Measurements from ENCODE around the gene ATP6V0E1. TPM values are rescaled to one million over a fixed set of nuclear protein-coding genes. Genes with fewer than 3 reads are reported as not detected.

The ATP6V0E1 gene
- total RNA-seq, 4 donors from 2014 or later = 46.2 to 175 (median 110) TPM

DNA sequence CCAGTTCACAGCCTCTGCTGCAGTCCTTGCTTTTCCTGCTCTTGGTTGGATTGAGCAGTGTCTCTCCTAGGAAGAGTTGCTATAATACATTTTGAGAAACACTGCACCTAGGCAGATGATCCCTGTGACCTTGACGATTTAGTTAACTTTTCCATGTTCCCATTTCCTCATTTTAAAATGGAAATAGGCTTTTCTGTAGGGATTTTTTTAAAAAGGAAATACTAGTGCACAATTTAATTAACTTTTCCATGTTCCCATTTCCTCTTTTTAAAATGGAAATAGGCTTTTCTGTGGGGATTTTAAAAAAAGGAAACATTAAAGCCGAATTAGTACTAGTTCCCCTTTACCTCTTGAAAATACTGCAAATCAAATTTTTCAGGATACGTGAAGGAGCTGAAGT, 4.7 kb downstream of the ATP6V0E1 start:
- H3K9me3 ChIP-seq = no peaks in the 10 kb centered on the region
- no peak for DNase-seq
- H3K4me3 ChIP-seq = no peak overlapping the region
- no peak for TF ChIP-seq POLR2A (IDR thresholded peaks at IDR 0.05)
- TF ChIP-seq, protein P1, sequence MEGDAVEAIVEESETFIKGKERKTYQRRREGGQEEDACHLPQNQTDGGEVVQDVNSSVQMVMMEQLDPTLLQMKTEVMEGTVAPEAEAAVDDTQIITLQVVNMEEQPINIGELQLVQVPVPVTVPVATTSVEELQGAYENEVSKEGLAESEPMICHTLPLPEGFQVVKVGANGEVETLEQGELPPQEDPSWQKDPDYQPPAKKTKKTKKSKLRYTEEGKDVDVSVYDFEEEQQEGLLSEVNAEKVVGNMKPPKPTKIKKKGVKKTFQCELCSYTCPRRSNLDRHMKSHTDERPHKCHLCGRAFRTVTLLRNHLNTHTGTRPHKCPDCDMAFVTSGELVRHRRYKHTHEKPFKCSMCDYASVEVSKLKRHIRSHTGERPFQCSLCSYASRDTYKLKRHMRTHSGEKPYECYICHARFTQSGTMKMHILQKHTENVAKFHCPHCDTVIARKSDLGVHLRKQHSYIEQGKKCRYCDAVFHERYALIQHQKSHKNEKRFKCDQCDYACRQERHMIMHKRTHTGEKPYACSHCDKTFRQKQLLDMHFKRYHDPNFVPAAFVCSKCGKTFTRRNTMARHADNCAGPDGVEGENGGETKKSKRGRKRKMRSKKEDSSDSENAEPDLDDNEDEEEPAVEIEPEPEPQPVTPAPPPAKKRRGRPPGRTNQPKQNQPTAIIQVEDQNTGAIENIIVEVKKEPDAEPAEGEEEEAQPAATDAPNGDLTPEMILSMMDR (IDR thresholded peaks at IDR 0.05) = no peak
- no peak overlapping the region for H3K27ac ChIP-seq
- H3K36me3 ChIP-seq = peaks cover 0 to 33% (median 0%) of the 10 kb centered on the region in 3 donors
- H3K27me3 ChIP-seq = no peaks in the 10 kb centered on the region
- peaks cover 0 to 14% (median 5%) of the 10 kb centered on the region in 4 donors for H3K4me1 ChIP-seq

DNA sequence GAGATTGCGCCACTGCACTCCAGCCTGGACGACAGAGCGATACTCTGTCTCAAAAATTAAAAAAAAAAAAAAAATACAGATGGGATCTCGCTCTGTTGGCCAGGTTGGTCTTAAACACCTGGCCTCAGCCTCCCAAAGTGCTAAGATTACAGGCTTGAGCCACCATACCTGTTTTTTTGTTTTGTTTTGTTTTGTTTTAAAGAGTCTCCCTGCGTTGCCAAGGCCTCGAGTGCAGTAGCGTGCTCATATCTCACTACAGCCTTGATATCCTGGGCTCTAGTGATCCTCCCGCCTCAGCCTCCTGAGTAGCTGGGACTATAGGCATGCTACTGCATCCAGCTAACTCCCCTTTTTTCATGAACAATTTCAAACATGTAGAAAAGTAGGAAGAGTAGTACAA, 7.2 kb downstream of the ATP6V0E1 start:
- no peak overlapping the region for H3K27ac ChIP-seq
- H3K4me1 ChIP-seq = peaks cover 0 to under 1% (median under 1%) of the 10 kb centered on the region in 4 donors
- no peak overlapping the region for H3K4me3 ChIP-seq
- peaks cover 0 to 49% (median 0%) of the 10 kb centered on the region in 3 donors for H3K36me3 ChIP-seq
- H3K9me3 ChIP-seq = no peaks in the 10 kb centered on the region
- no peak for DNase-seq
- TF ChIP-seq, protein P1 (IDR thresholded peaks at IDR 0.05) = no peak
- TF ChIP-seq POLR2A (IDR thresholded peaks at IDR 0.05) = no peak
- no peaks in the 10 kb centered on the region for H3K27me3 ChIP-seq

DNA sequence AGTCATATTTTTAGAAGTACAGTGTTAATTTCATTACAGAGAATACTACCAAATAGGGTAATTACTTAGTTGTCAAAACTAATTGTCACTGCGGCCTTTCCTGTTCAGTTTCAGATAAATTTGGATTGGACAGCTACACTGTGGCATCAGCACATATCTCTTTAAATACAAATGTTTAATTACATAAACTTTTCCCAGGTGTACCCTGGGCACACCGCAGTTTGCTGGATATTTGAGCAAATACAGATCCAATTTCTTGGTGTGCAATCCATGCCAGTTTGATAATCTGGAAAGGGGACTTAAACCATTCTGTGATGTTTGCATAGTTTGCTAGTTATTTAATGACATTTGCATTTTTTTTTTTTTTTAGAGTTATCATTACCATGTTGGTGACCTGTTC, 10.8 kb downstream of the ATP6V0E1 start:
- no peaks in the 10 kb centered on the region for H3K27me3 ChIP-seq
- no peak for DNase-seq
- H3K36me3 ChIP-seq = peaks cover 0 to 51% (median 0%) of the 10 kb centered on the region in 3 donors
- no peak overlapping the region for H3K27ac ChIP-seq
- no peaks in the 10 kb centered on the region for H3K9me3 ChIP-seq
- H3K4me1 ChIP-seq = peaks cover 0 to 8% (median 0%) of the 10 kb centered on the region in 4 donors
- H3K4me3 ChIP-seq = no peak overlapping the region
- TF ChIP-seq POLR2A (IDR thresholded peaks at IDR 0.05) = no peak
- TF ChIP-seq, protein P1 (IDR thresholded peaks at IDR 0.05) = no peak

DNA sequence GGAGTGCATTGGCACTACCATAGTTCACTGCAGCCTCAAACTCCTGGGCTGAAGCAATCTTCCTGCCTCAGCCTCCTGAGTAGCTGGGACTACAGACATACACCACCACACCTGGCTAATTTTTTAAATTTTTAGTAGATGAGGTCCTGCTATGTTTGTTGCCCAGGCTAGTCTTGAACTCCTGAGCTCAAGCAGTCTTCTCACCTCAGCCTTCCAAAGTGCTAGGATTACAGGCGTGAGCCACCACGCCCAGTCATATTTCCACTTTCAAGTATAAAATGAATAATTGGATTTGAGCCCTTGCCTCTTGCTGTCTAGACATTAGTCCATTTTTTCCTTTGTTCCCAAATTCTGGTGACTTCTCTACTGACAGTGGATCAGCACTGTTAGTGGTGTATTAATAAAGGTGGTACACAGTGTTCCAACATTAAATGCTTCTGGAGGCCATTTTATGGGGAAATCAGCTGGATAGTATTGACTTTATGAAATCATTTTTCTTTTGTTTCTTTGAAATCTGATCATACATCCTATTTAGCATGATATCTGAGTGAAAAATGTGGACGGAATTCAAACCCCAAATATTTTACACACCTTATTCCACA, 15.9 kb downstream of the ATP6V0E1 start:
- Histone ChIP-seq H3K27ac (no peak overlapping the region), H3K27me3 (no peaks in the 10 kb centered on the region), H3K4me1 (peaks cover 0 to 15% (median 6%) of the 10 kb centered on the region in 4 donors), H3K9me3 (no peaks in the 10 kb centered on the region), H3K36me3 (peaks cover 0 to 31% (median 0%) of the 10 kb centered on the region in 3 donors), H3K4me3 (no peak overlapping the region)
- TF ChIP-seq, protein P1 (IDR thresholded peaks at IDR 0.05) = no peak
- TF ChIP-seq POLR2A (IDR thresholded peaks at IDR 0.05) = no peak
- DNase-seq = no peak

DNA sequence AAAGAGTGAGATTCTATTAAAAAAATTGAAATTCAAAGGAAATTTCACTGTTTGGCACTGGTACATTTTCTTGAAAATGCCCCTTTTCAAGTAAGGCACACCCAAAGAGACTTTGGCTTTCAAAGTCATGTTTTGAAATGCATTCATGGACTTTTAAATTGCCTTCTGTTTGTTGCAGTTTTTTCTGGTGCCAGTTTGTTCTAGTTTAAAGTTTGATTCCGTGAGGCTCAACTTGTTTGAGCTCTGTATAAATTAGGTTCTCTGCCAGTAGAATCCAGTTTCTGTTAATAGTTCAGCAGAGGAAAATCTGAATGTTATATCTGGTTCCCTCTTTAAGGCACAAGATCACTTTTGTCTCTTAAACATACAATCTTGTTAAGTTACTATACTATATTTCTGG, 16.4 kb downstream of the ATP6V0E1 start:
- no peak overlapping the region for H3K4me3 ChIP-seq
- H3K9me3 ChIP-seq = no peaks in the 10 kb centered on the region
- peaks cover 0 to 15% (median 6%) of the 10 kb centered on the region in 4 donors for H3K4me1 ChIP-seq
- peaks cover 0 to 26% (median 0%) of the 10 kb centered on the region in 3 donors for H3K36me3 ChIP-seq
- no peak for TF ChIP-seq POLR2A (IDR thresholded peaks at IDR 0.05)
- TF ChIP-seq, protein P1 (IDR thresholded peaks at IDR 0.05) = no peak
- no peak for DNase-seq
- H3K27me3 ChIP-seq = no peaks in the 10 kb centered on the region
- no peak overlapping the region for H3K27ac ChIP-seq

Data from Peyer's patch (tissue), 4 donors.